ENCODE results near the gene CCT7.

- TF ChIP-seq REST (IDR thresholded peaks at IDR 0.05; ENCODE audit: insufficient read depth in 1 of 2, low read depth in 2 of 2, low read length in 2 of 2) = no peak
- no peak for TF ChIP-seq POLR2AphosphoS5 (IDR thresholded peaks at IDR 0.05; ENCODE audit: low read depth, low read length)
- no peak for TF ChIP-seq SIN3A (IDR thresholded peaks at IDR 0.05; ENCODE audit: borderline replicate concordance, insufficient read depth, low read length)
These were observed 22.9 kb downstream of the CCT7 start for GRCh38 chr2:73257021-73257420.
